Prostate gland (tissue), 2 donors: ENCODE measurements around the gene NCOA5. TPM values are rescaled to one million over a fixed set of nuclear protein-coding genes. Genes with fewer than 3 reads are reported as not detected.

Source experiments
- DNase-seq: peaks from one replicate; pipeline ENCODE4 v3.0.0-alpha.2; 2019; ENCODE audit warnings: low spot score
- H3K27ac ChIP-seq, 2 donors: fragments of 200-600 bp; sonication (generic); 2 replicates each; pipeline ENCODE4 v1.5.1; 2017 to 2019
- H3K27me3 ChIP-seq: fragments of 200-600 bp; sonication (generic); replicated peaks from 2 replicates; pipeline ENCODE4 v1.5.1; 2019; ENCODE audit not compliant: insufficient read depth
- H3K36me3 ChIP-seq, 2 donors: fragments of 200-600 bp; sonication (generic); 1 replicate in 1 of 2; 2 replicates in 1 of 2; pipeline versions ENCODE4 v1.5.1 to v1.8.1; 2017 to 2019
- H3K4me1 ChIP-seq: fragments of 200-600 bp; sonication (generic); replicated peaks from 2 replicates; pipeline ENCODE4 v1.5.1; 2019
- H3K4me3 ChIP-seq, 2 donors: fragments of 200-600 bp; sonication (generic); 2 replicates each; pipeline ENCODE4 v1.5.1; 2017 to 2019
- H3K9me3 ChIP-seq: fragments of 200-600 bp; sonication (generic); 2 replicates; pipeline ENCODE4 v1.5.1; 2017
- CTCF ChIP-seq, 4 experiments: fragments of 200-600 bp in 2 of 4; fragments of 450-650 bp in 2 of 4; sonication (generic) in 2 of 4; IDR thresholded peaks; 1 replicate in 3 of 4; 2 replicates in 1 of 4; pipeline ENCODE4 v1.5.1; 2016 to 2019; ENCODE audit warnings: antibody characterized with exemption in 4 of 4, mild to moderate bottlenecking in 2 of 4, moderate library complexity in 2 of 4
- POLR2A ChIP-seq: fragments of 450-650 bp; IDR thresholded peaks from one replicate; pipeline ENCODE4 v1.6.1; 2016; ENCODE audit warnings: antibody characterized with exemption, mild to moderate bottlenecking
- POLR2AphosphoS5 ChIP-seq: sonication (generic); formaldehyde crosslinking; IDR thresholded peaks from one replicate; pipeline ENCODE4 v1.6.1; 2017; ENCODE audit warnings: antibody characterized with exemption
- WGBS: methylation state at CpG from one replicate; pipeline ENCODE4 v1.1.5; 2018; 5-methylcytosine and 5-hydroxymethylcytosine counted together
- intact Hi-C: fragments of 100-400 bp; cut with DNase I; formaldehyde crosslinking; loops from one replicate; pipeline ENCODE4 v1.14.2; 2022
- total RNA-seq, 2 donors: library from RNA; depleted of rRNA; stranded (reverse); fragments of >200 nt; gene quantifications; one replicate each; pipeline ENCODE4 v1.1.0, GENCODE V29; 2016

NCOA5 gene
- total RNA-seq, 2 donors from 2014 or later = 41.0 to 50.6 TPM

- no peak for TF ChIP-seq POLR2A
- TF ChIP-seq CTCF (IDR thresholded peaks at IDR 0.05) = no peak
- WGBS = 81% methylated on average over 15 of the region's 15 CpGs
- H3K36me3 ChIP-seq = no peaks in the 10 kb centered on the region
- no peaks in the 10 kb centered on the region for H3K4me1 ChIP-seq
- H3K27me3 ChIP-seq = no peaks in the 10 kb centered on the region
- intact Hi-C loops = no loop called here
- no peaks in the 10 kb centered on the region for H3K9me3 ChIP-seq
- no peak overlapping the region for H3K27ac ChIP-seq
- no peak overlapping the region for H3K4me3 ChIP-seq
- DNase-seq = no peak
Measured at GRCh38 chr20:46056027-46056833, 33.5 kb downstream of the NCOA5 start.

GRCh38 chr20:46055269-46055668 is 34.5 kb downstream of the NCOA5 start:
- no peak overlapping the region for H3K27ac ChIP-seq
- no peak for DNase-seq
- no peak overlapping the region for H3K4me3 ChIP-seq
- H3K9me3 ChIP-seq = no peaks in the 10 kb centered on the region
- H3K4me1 ChIP-seq = no peaks in the 10 kb centered on the region
- 45% methylated on average over 1 of the region's 1 CpG for WGBS
- no peaks in the 10 kb centered on the region for H3K36me3 ChIP-seq
- intact Hi-C loops = no loop called here
- H3K27me3 ChIP-seq = no peaks in the 10 kb centered on the region
- no peak for TF ChIP-seq CTCF (IDR thresholded peaks at IDR 0.05)
- TF ChIP-seq POLR2AphosphoS5 = no peak
- no peak for TF ChIP-seq POLR2A

- H3K4me1 ChIP-seq = no peaks in the 10 kb centered on the region
- no peak for DNase-seq
- H3K4me3 ChIP-seq = no peak overlapping the region
- no peak for TF ChIP-seq POLR2A
- TF ChIP-seq CTCF (IDR thresholded peaks at IDR 0.05) = no peak
- no peak for TF ChIP-seq POLR2AphosphoS5
- WGBS = 46% methylated on average over 6 of the region's 6 CpGs
- H3K27me3 ChIP-seq = no peaks in the 10 kb centered on the region
- intact Hi-C loops = no loop called here
- H3K36me3 ChIP-seq = no peaks in the 10 kb centered on the region
- no peaks in the 10 kb centered on the region for H3K9me3 ChIP-seq
- H3K27ac ChIP-seq = no peak overlapping the region
Measured at GRCh38 chr20:46054606-46055005, 35.2 kb downstream of the NCOA5 start.

GRCh38 chr20:46053416-46053815 is 36.3 kb downstream of the NCOA5 start:
- WGBS = 87% methylated on average over 8 of the region's 8 CpGs
- Histone ChIP-seq H3K4me3 (no peak overlapping the region), H3K27me3 (no peaks in the 10 kb centered on the region), H3K27ac (no peak overlapping the region), H3K9me3 (no peaks in the 10 kb centered on the region), H3K36me3 (no peaks in the 10 kb centered on the region), H3K4me1 (no peaks in the 10 kb centered on the region)
- no peak for DNase-seq
- TF ChIP-seq POLR2AphosphoS5 (no peak), POLR2A (no peak), CTCF (IDR thresholded peaks at IDR 0.05) (no peak)
- intact Hi-C loops = no loop called here
